K562 (cell line): ENCODE results near the gene LIPT2. TPM values are rescaled to one million over a fixed set of nuclear protein-coding genes. Genes with fewer than 3 reads are reported as not detected.

Experiments
- BHLHE40 ChIP-seq: IDR thresholded peaks from 2 replicates; pipeline ENCODE4 v1.6.1; 2011; ENCODE audit warnings: low read length, improper control_type of control experiment
- CBX1 ChIP-seq: sonication (generic); IDR thresholded peaks from 2 replicates; pipeline ENCODE4 v1.6.1; 2016; ENCODE audit warnings: antibody characterized with exemption, low read depth, mild to moderate bottlenecking
- CCNT2 ChIP-seq: IDR thresholded peaks from 2 replicates; pipeline ENCODE4 v1.6.1; 2011; ENCODE audit warnings: borderline replicate concordance, low read depth, mild to moderate bottlenecking, moderate library complexity, mixed read lengths, low read length; ENCODE audit not compliant: insufficient read length; ENCODE audit errors: extremely low read depth
- E2F6 ChIP-seq, 2 experiments: IDR thresholded peaks; 2 replicates each; pipeline ENCODE4 v1.6.1; 2011; ENCODE audit warnings: borderline replicate concordance in 1 of 2, control low read depth in 1 of 2, low read depth in 1 of 2, low read length in 1 of 2, mild to moderate bottlenecking in 1 of 2, mixed read lengths in 1 of 2, moderate library complexity in 1 of 2; ENCODE audit not compliant: insufficient read depth in 1 of 2, insufficient read length in 1 of 2, poor library complexity in 1 of 2, severe bottlenecking in 1 of 2; ENCODE audit errors: extremely low read depth in 1 of 2
- EGR1 ChIP-seq: fragments of 450-650 bp; conservative IDR thresholded peaks from 2 replicates; pipeline ENCODE4 v1.6.1; 2017; ENCODE audit warnings: mild to moderate bottlenecking
- EHMT2 ChIP-seq: fragments of 450-650 bp; IDR thresholded peaks from 2 replicates; pipeline ENCODE4 v1.6.1; 2018; ENCODE audit warnings: antibody characterized with exemption
- HMGN3 ChIP-seq: IDR thresholded peaks from 2 replicates; pipeline ENCODE4 v1.6.1; 2011; ENCODE audit warnings: borderline replicate concordance, low read depth, mild to moderate bottlenecking, mixed read lengths, low read length; ENCODE audit not compliant: insufficient read length; ENCODE audit errors: extremely low read depth
- MAFK ChIP-seq: IDR thresholded peaks from 2 replicates; pipeline ENCODE4 v1.6.1; 2011; ENCODE audit warnings: low read length, improper control_type of control experiment
- MCM3 ChIP-seq: fragments of 450-650 bp; IDR thresholded peaks from 2 replicates; pipeline ENCODE4 v1.6.1; 2016
- NCOA1 ChIP-seq: fragments of 450-650 bp; IDR thresholded peaks from 2 replicates; pipeline ENCODE4 v1.6.1; 2016; ENCODE audit warnings: low read depth
- POLR2G ChIP-seq: fragments of 200-400 bp; formaldehyde crosslinking; IDR thresholded peaks from 2 replicates; pipeline ENCODE4 v1.6.1; 2017; ENCODE audit warnings: low read depth, mild to moderate bottlenecking, antibody characterized with exemption, low read length, moderate library complexity
- PURB ChIP-seq: sonication (generic); formaldehyde crosslinking; IDR thresholded peaks from 2 replicates; pipeline ENCODE4 v1.9.0; 2021; ENCODE audit warnings: low read depth, mild to moderate bottlenecking, missing genetic modification reagents
- SAFB ChIP-seq: fragments of 200-400 bp; formaldehyde crosslinking; IDR thresholded peaks from 2 replicates; pipeline ENCODE4 v1.6.1; 2017; ENCODE audit warnings: low read depth, low read length, borderline replicate concordance
- SNRNP70 ChIP-seq: fragments of 200-400 bp; formaldehyde crosslinking; optimal IDR thresholded peaks from 2 replicates; pipeline ENCODE3; 2017; ENCODE audit warnings: low read depth, low read length
- TAF1 ChIP-seq: IDR thresholded peaks from 2 replicates; pipeline ENCODE4 v1.6.1; 2011; ENCODE audit warnings: mild to moderate bottlenecking, low read length, moderate library complexity; ENCODE audit not compliant: insufficient read depth, control insufficient read depth, severe bottlenecking; ENCODE audit errors: extremely low read depth
- U2AF2 ChIP-seq: fragments of 200-400 bp; formaldehyde crosslinking; optimal IDR thresholded peaks from 2 replicates; pipeline ENCODE3; 2017; ENCODE audit warnings: low read depth, mild to moderate bottlenecking, low read length
- ZC3H8 ChIP-seq: fragments of 450-650 bp; IDR thresholded peaks from 2 replicates; pipeline ENCODE4 v1.6.1; 2017
- ZFP91 ChIP-seq: sonication (generic); formaldehyde crosslinking; IDR thresholded peaks from 2 replicates; pipeline ENCODE4 v1.8.0; 2022; ENCODE audit warnings: mild to moderate bottlenecking, missing genetic modification reagents
- ZNF274 ChIP-seq: IDR thresholded peaks from 2 replicates; pipeline ENCODE4 v1.6.1; 2011; ENCODE audit warnings: low read depth, mild to moderate bottlenecking, low read length, moderate library complexity, borderline replicate concordance
- ZNF76 ChIP-seq: fragments of 250-450 bp; sonication (Bioruptor Pico); IDR thresholded peaks from 2 replicates; pipeline ENCODE4 v1.4.0; 2020; ENCODE audit warnings: mild to moderate bottlenecking, moderate library complexity, borderline replicate concordance
- polyA plus RNA-seq, 8 experiments: library from polyadenylated mRNA; depleted of rRNA in 4 of 8; stranded (reverse) in 5 of 8; unstranded in 3 of 8; fragments of >200 nt; fragmentation: Nextera tagmentation in 2 of 8; fragmentation: Illumina TruSeq in 1 of 8; extraction: Ambion mirVana in 2 of 8; extraction: Trizol in 1 of 8; gene quantifications; 2 replicates each; pipeline versions ENCODE4 v1.2.1 to v1.2.3, GENCODE V29; 2011 to 2014; ENCODE audit warnings: inconsistent platforms in 1 of 8, missing spikeins in 1 of 8
- total RNA-seq, 7 experiments: library from RNA; depleted of rRNA in 6 of 7; stranded (reverse); fragments of >200 nt in 6 of 7; fragmentation: Illumina TruSeq in 2 of 7; extraction: Trizol in 2 of 7; gene quantifications; 2 replicates each; pipeline versions ENCODE4 v1.2.1 to v1.2.3, GENCODE V29; 2011 to 2021; ENCODE audit warnings: low replicate concordance in 1 of 7
- TF ChIP-seq, protein P1 (sequence below), 3 experiments: IDR thresholded peaks in 2 of 3; conservative IDR thresholded peaks in 1 of 3; 2 replicates each; pipeline ENCODE4 v1.5.1; 2011 to 2012; ENCODE audit warnings: low read length in 3 of 3, mild to moderate bottlenecking in 3 of 3, control low read depth in 2 of 3, improper control_type of control experiment in 1 of 3, inconsistent platforms in 1 of 3, low read depth in 1 of 3, mixed read lengths in 1 of 3, moderate library complexity in 1 of 3; ENCODE audit not compliant: insufficient read depth in 2 of 3
- TF ChIP-seq, protein P2 (sequence below): sonication (generic); formaldehyde crosslinking; IDR thresholded peaks from 2 replicates; pipeline ENCODE4 v1.8.1; 2022; ENCODE audit warnings: missing genetic modification reagents

The LIPT2 gene
- total and polyA plus RNA-seq, 9 of the 15 experiments (the other 6 are each of a cell fraction or from before 2014, with no cell fraction given): 1.00 to 5.2 (median 3.5) TPM

- TF ChIP-seq ZNF76 (no peak), U2AF2 (no peak), E2F6 (IDR thresholded peaks at IDR 0.05; ENCODE audit: borderline replicate concordance in 1 of 2, extremely low read depth in 1 of 2, insufficient read depth in 1 of 2, insufficient read length in 1 of 2, low read depth in 1 of 2, low read length in 1 of 2, poor library complexity in 1 of 2, severe bottlenecking in 1 of 2) (peak; percentile 38 to 40), EGR1 (peak; percentile 89), ZC3H8 (no peak), SNRNP70 (no peak), POLR2G (peak; percentile 88), CCNT2 (peak; percentile 86), ZFP91 (CRISPR knock-in tag) (no peak), MCM3 (no peak), CBX1 (peak; percentile 88), TAF1 (peak; percentile 43), SAFB (peak; percentile 69), EHMT2 (no peak), PURB (no peak), ZNF274 (no peak; the same call in 1 of the 2 replicates), NCOA1 (no peak), HMGN3 (peak; percentile 86), BHLHE40 (peak; percentile 73; the same call in 1 of the 2 replicates), MAFK (no peak)
- TF ChIP-seq, protein P1, sequence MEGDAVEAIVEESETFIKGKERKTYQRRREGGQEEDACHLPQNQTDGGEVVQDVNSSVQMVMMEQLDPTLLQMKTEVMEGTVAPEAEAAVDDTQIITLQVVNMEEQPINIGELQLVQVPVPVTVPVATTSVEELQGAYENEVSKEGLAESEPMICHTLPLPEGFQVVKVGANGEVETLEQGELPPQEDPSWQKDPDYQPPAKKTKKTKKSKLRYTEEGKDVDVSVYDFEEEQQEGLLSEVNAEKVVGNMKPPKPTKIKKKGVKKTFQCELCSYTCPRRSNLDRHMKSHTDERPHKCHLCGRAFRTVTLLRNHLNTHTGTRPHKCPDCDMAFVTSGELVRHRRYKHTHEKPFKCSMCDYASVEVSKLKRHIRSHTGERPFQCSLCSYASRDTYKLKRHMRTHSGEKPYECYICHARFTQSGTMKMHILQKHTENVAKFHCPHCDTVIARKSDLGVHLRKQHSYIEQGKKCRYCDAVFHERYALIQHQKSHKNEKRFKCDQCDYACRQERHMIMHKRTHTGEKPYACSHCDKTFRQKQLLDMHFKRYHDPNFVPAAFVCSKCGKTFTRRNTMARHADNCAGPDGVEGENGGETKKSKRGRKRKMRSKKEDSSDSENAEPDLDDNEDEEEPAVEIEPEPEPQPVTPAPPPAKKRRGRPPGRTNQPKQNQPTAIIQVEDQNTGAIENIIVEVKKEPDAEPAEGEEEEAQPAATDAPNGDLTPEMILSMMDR (IDR thresholded peaks at IDR 0.05 in 2 of 3, conservative IDR thresholded peaks at IDR 0.05 in 1 of 3; ENCODE audit: insufficient read depth in 2 of 3, low read depth in 1 of 3, low read length in 3 of 3): no peak
- TF ChIP-seq, protein P2, sequence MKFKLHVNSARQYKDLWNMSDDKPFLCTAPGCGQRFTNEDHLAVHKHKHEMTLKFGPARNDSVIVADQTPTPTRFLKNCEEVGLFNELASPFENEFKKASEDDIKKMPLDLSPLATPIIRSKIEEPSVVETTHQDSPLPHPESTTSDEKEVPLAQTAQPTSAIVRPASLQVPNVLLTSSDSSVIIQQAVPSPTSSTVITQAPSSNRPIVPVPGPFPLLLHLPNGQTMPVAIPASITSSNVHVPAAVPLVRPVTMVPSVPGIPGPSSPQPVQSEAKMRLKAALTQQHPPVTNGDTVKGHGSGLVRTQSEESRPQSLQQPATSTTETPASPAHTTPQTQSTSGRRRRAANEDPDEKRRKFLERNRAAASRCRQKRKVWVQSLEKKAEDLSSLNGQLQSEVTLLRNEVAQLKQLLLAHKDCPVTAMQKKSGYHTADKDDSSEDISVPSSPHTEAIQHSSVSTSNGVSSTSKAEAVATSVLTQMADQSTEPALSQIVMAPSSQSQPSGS: no peak
Measured at GRCh38 chr11:74492974-74493790, at the start of gene LIPT2 (continued).
